ENCODE measurements around the gene TNP2.

Gene TNP2

GRCh38 chr16:11256661-11257130 is 12.4 kb downstream of the TNP2 start:
- peak; percentile 32 for DNase-seq (ENCODE audit: low spot score)

- DNase-seq (ENCODE audit: low spot score) = peak; percentile 82
These were observed 13.1 kb downstream of the TNP2 start, which contains the start of gene SOCS1 for GRCh38 chr16:11255737-11256660. TSS of gene SOCS1 (minus strand) at chr16:11256204. CDS start at chr16:11255478, 726 bp downstream.

GRCh38 chr16:11254913-11255736 is 14.0 kb downstream of the TNP2 start:
- no peak for DNase-seq (ENCODE audit: low spot score)

GRCh38 chr16:11253995-11254912 is 14.9 kb downstream of the TNP2 start:
- no peak for DNase-seq (ENCODE audit: low spot score)

GRCh38 chr16:11253009-11253994 is 15.8 kb downstream of the TNP2 start:
- no peak for DNase-seq (ENCODE audit: low spot score)

GRCh38 chr16:11252482-11252931 is 16.6 kb downstream of the TNP2 start:
- DNase-seq (ENCODE audit: low spot score) = no peak

- DNase-seq (ENCODE audit: low spot score) = no peak
These were observed 17.3 kb downstream of the TNP2 start for GRCh38 chr16:11251525-11252481.

GRCh38 chr16:11250786-11251524 is 18.2 kb downstream of the TNP2 start:
- DNase-seq (ENCODE audit: low spot score) = no peak

GRCh38 chr16:11250091-11250785 is 18.9 kb downstream of the TNP2 start:
- no peak for DNase-seq (ENCODE audit: low spot score)

GRCh38 chr16:11249233-11250061 is 19.7 kb downstream of the TNP2 start:
- DNase-seq (ENCODE audit: low spot score) = no peak

GRCh38 chr16:11248133-11248532 is 21.0 kb downstream of the TNP2 start:
- no peak for DNase-seq (ENCODE audit: low spot score)

GRCh38 chr16:11245988-11246387 is 23.1 kb downstream of the TNP2 start:
- DNase-seq (ENCODE audit: low spot score) = no peak

GRCh38 chr16:11245222-11245737 is 23.8 kb downstream of the TNP2 start:
- no peak for DNase-seq (ENCODE audit: low spot score)

GRCh38 chr16:11242658-11243057 is 26.5 kb downstream of the TNP2 start:
- no peak for DNase-seq (ENCODE audit: low spot score)

GRCh38 chr16:11241480-11242204 is 27.5 kb downstream of the TNP2 start:
- DNase-seq (ENCODE audit: low spot score) = no peak
